GM12892 (cell line): ENCODE data around the gene MLPH.

Experiments used
- POLR2A ChIP-seq: IDR thresholded peaks from 2 replicates; pipeline ENCODE4 v1.6.1; 2011; ENCODE audit warnings: low read depth, low read length, control low read depth
- POLR2AphosphoS5 ChIP-seq: IDR thresholded peaks from 2 replicates; pipeline ENCODE4 v1.6.1; 2011; ENCODE audit warnings: low read depth, low read length, control low read depth

DNA sequence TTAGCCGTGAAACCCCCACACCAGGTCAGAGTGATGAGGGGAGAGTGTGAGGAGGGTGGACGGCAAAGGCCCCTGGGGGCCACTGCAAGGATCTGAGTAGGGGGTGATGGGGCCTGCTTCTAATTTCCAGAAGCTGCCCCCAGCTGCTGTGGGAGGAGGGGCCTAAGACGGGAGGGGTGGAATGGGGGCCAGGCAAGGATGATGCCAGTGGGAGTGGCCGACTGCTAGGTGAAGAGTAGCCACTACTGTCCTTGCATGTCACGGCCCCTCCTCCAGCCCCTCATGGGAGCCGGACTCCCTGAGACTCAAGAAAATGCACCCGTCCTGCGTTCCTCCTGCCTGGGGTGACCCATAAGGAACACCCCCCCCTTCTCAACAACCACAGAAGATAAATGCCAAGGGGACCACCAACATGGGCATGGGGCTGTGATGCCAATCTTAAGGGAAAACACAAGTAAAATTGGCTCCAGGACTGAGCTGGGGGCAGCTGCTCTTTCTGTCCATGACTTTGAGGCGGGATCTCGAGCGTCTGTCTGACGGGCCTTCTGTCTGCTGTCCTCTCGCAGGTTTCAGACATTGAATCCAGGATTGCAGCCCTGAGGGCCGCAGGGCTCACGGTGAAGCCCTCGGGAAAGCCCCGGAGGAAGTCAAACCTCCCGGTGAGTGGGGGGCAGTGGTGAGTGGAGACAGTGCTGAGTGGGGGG is 55.1 kb downstream of the MLPH start:
- no peak for TF ChIP-seq POLR2A
- TF ChIP-seq POLR2AphosphoS5: no peak
